HCT116 (cell line): Measurements from ENCODE around the gene B3GNT5. TPM values are rescaled to one million over a fixed set of nuclear protein-coding genes. Genes with fewer than 3 reads are reported as not detected.

Source experiments
- ATAC-seq: fragments of 200-7000 bp; cut with Tn5 transposase; 2 replicates; pipeline ENCODE4 v1.9.1; 2020; ENCODE audit warnings: mild to moderate bottlenecking, moderate library complexity
- BruUV-seq: library from RNA; stranded (reverse); fragments of 400-500 nt; replicated peaks from 2 replicates; lab custom pipeline; 2021; lab: Mats Ljungman, UMichigan
- CTCF ChIA-PET: fragments of 300-600 bp; sonication (Branson Sonifier 250); formaldehyde crosslinking; loops from one replicate; lab custom pipeline; 2021; ENCODE audit warnings: antibody characterized with exemption; lab: Charles Lee
- POLR2A ChIA-PET: fragments of 300-600, 350-600 bp; sonication (Branson Sonifier 250); formaldehyde crosslinking; loops from one replicate; lab custom pipeline; 2021; ENCODE audit warnings: antibody characterized with exemption; lab: Charles Lee
- RAD21 ChIA-PET, 2 experiments: fragments of 300-600 bp; sonication (Branson Sonifier 250); formaldehyde crosslinking; loops; one replicate each; lab custom pipeline; 2023; ENCODE audit warnings: low total read pairs in 2 of 2; ENCODE audit not compliant: uncharacterized antibody in 2 of 2, unreplicated experiment in 2 of 2, low non-redundant PET in 1 of 2; lab: Charles Lee
- DNase-seq: peaks from one replicate; pipeline ENCODE4 v3.0.0-alpha.2; 2010; ENCODE audit warnings: low read depth, low spot score
- H2AFZ ChIP-seq: fragments of 200-600 bp; shearing (Covaris generic), sonication (generic); 2 replicates; pipeline ENCODE4 v1.6.1; 2017; ENCODE audit warnings: low read depth, mixed run types, mixed read lengths, antibody characterized with exemption, low read length; ENCODE audit not compliant: poor library complexity, severe bottlenecking
- H3K27ac ChIP-seq: 2 replicates; pipeline ENCODE4 v1.5.1; 2012; ENCODE audit warnings: low read depth, low read length
- H3K27me3 ChIP-seq: fragments of 200-600 bp; sonication (generic); 2 replicates; pipeline ENCODE4 v1.6.1; 2016; ENCODE audit warnings: mixed run types, low read length, mixed read lengths; ENCODE audit not compliant: insufficient read depth
- H3K36me3 ChIP-seq, 2 experiments: fragments of 200-500 bp in 1 of 2; fragments of 200-600 bp in 1 of 2; sonication (Bioruptor generic) in 1 of 2; sonication (generic) in 1 of 2; 2 replicates each; pipeline versions ENCODE4 v1.5.1 to v1.6.1; 2014 to 2016; ENCODE audit warnings: low read length in 2 of 2, inconsistent platforms in 1 of 2, mixed read lengths in 1 of 2, mixed run types in 1 of 2; ENCODE audit not compliant: insufficient read depth in 2 of 2, control insufficient read depth in 1 of 2
- H3K4me1 ChIP-seq, 2 experiments: fragments of 200-600 bp in 1 of 2; sonication (generic) in 1 of 2; 2 replicates each; pipeline versions ENCODE4 v1.5.1 to v1.6.1; 2012 to 2017; ENCODE audit warnings: low read length in 2 of 2, inconsistent platforms in 1 of 2, mild to moderate bottlenecking in 1 of 2, mixed read lengths in 1 of 2, mixed run types in 1 of 2, moderate library complexity in 1 of 2; ENCODE audit not compliant: insufficient read depth in 2 of 2, control insufficient read depth in 1 of 2
- H3K4me2 ChIP-seq: fragments of 200-600 bp; sonication (generic); 2 replicates; pipeline ENCODE4 v1.6.1; 2017; ENCODE audit warnings: mixed run types, low read length, mixed read lengths
- H3K4me3 ChIP-seq, 2 experiments: fragments of 200-600 bp in 1 of 2; sonication (generic) in 1 of 2; replicated peaks in 1 of 2; 2 replicates each; pipeline ENCODE4 v1.5.1; 2011 to 2016; ENCODE audit warnings: low read length in 2 of 2, control low read depth in 1 of 2, low read depth in 1 of 2, mild to moderate bottlenecking in 1 of 2, mixed read lengths in 1 of 2, mixed run types in 1 of 2
- H3K79me2 ChIP-seq: fragments of 200-600 bp; sonication (generic); 2 replicates; pipeline ENCODE4 v1.6.1; 2017; ENCODE audit warnings: mild to moderate bottlenecking, mixed run types, low read length, moderate library complexity, mixed read lengths; ENCODE audit not compliant: insufficient read depth
- H3K9ac ChIP-seq: fragments of 200-600 bp; sonication (generic); 2 replicates; pipeline ENCODE4 v1.6.1; 2016; ENCODE audit warnings: low read length, mixed read lengths
- H3K9me2 ChIP-seq: fragments of 200-600 bp; sonication (generic), shearing (Covaris generic); 2 replicates; pipeline ENCODE4 v1.6.1; 2017; ENCODE audit warnings: mixed run types, mild to moderate bottlenecking, moderate library complexity; ENCODE audit not compliant: insufficient read depth
- H3K9me3 ChIP-seq, 2 experiments: fragments of 200-500 bp in 1 of 2; fragments of 200-600 bp in 1 of 2; sonication (Bioruptor generic) in 1 of 2; sonication (generic) in 1 of 2; 2 replicates each; pipeline ENCODE4 v1.6.1; 2014 to 2017; ENCODE audit warnings: low read length in 2 of 2, mixed read lengths in 2 of 2, inconsistent platforms in 1 of 2, low read depth in 1 of 2, mild to moderate bottlenecking in 1 of 2, mixed run types in 1 of 2, moderate library complexity in 1 of 2; ENCODE audit not compliant: control insufficient read depth in 1 of 2, insufficient read depth in 1 of 2
- H4K20me1 ChIP-seq: fragments of 200-600 bp; sonication (generic), shearing (Covaris generic); 2 replicates; pipeline ENCODE4 v1.6.1; 2017; ENCODE audit warnings: mixed run types, mild to moderate bottlenecking, moderate library complexity; ENCODE audit not compliant: insufficient read depth
- CBX3 ChIP-seq: IDR thresholded peaks from 2 replicates; pipeline ENCODE4 v1.6.1; 2012; ENCODE audit warnings: low read depth
- CEBPB ChIP-seq: IDR thresholded peaks from 2 replicates; pipeline ENCODE4 v1.6.1; 2012; ENCODE audit warnings: low read depth
- CTCF ChIP-seq, 3 experiments: fragments of 200-600 bp in 1 of 3; sonication (generic) in 1 of 3; IDR thresholded peaks in 2 of 3; conservative IDR thresholded peaks in 1 of 3; 2 replicates each; pipeline ENCODE4 v1.5.1; 2012 to 2017; ENCODE audit warnings: low read depth in 2 of 3, low read length in 2 of 3, antibody characterized with exemption in 1 of 3, borderline replicate concordance in 1 of 3, control low read depth in 1 of 3, mild to moderate bottlenecking in 1 of 3, mixed read lengths in 1 of 3, mixed run types in 1 of 3, moderate library complexity in 1 of 3; ENCODE audit not compliant: insufficient read depth in 1 of 3
- ELF1 ChIP-seq: IDR thresholded peaks from 2 replicates; pipeline ENCODE4 v1.6.1; 2012; ENCODE audit warnings: low read depth, borderline replicate concordance
- EZH2 ChIP-seq: fragments of 200-600 bp; sonication (generic); IDR thresholded peaks from 2 replicates; pipeline ENCODE4 v1.6.1; 2017; ENCODE audit warnings: antibody characterized with exemption, mixed run types
- EZH2phosphoT487 ChIP-seq: fragments of 200-600 bp; IDR thresholded peaks from 2 replicates; pipeline ENCODE4 v1.6.1; 2018; ENCODE audit warnings: antibody characterized with exemption, borderline replicate concordance
- FOSL1 ChIP-seq: IDR thresholded peaks from 2 replicates; pipeline ENCODE4 v1.6.1; 2012; ENCODE audit warnings: low read depth
- JUND ChIP-seq: IDR thresholded peaks from 2 replicates; pipeline ENCODE4 v1.6.1; 2012
- MAX ChIP-seq: IDR thresholded peaks from 2 replicates; pipeline ENCODE4 v1.6.1; 2012
- POLR2A ChIP-seq: IDR thresholded peaks from 2 replicates; pipeline ENCODE4 v1.7.0; 2011; ENCODE audit warnings: borderline replicate concordance; ENCODE audit not compliant: insufficient read depth, insufficient read length; ENCODE audit errors: extremely low read depth
- POLR2AphosphoS5 ChIP-seq: IDR thresholded peaks from 2 replicates; pipeline ENCODE4 v1.6.1; 2011; ENCODE audit warnings: mild to moderate bottlenecking, low read depth, low read length, moderate library complexity
- RAD21 ChIP-seq: IDR thresholded peaks from 2 replicates; pipeline ENCODE4 v1.6.1; 2012; ENCODE audit warnings: low read depth, mild to moderate bottlenecking
- SIN3A ChIP-seq: IDR thresholded peaks from 2 replicates; pipeline ENCODE4 v1.6.1; 2012; ENCODE audit warnings: low read depth
- YY1 ChIP-seq: IDR thresholded peaks from 2 replicates; pipeline ENCODE4 v1.6.1; 2011; ENCODE audit warnings: low read length, low read depth, moderate library complexity, mild to moderate bottlenecking; ENCODE audit not compliant: insufficient replicate concordance; ENCODE audit errors: extremely low read depth
- intact Hi-C: fragments of 100-400 bp; cut with micrococcal nuclease; formaldehyde crosslinking; loops from 2 replicates; pipeline ENCODE4 v1.10.0; 2022
- total RNA-seq: library from RNA; stranded (reverse); gene quantifications from one replicate; pipeline ENCODE4 v1.2.1, GENCODE V29; 2021; ENCODE audit not compliant: unreplicated experiment

The B3GNT5 gene
- total RNA-seq, 1 experiment from 2014 or later = 25.3 TPM

- no peaks in the 10 kb centered on the region for H4K20me1 ChIP-seq
- no TSS peak for BruUV-seq
- no peak overlapping the region for H3K4me2 ChIP-seq
- H3K36me3 ChIP-seq = no peaks in the 10 kb centered on the region
- POLR2A ChIA-PET = no interaction called here
- no peaks in the 10 kb centered on the region for H3K27me3 ChIP-seq
- CTCF ChIA-PET = no interaction called here
- no peak for ATAC-seq
- no peak overlapping the region for H3K9ac ChIP-seq
- no peak overlapping the region for H3K4me3 ChIP-seq
- H3K79me2 ChIP-seq = no peaks in the 10 kb centered on the region
- RAD21 ChIA-PET = no interaction called here
- no peak for TF ChIP-seq POLR2A
- intact Hi-C loops = no loop called here
- no peaks in the 10 kb centered on the region for H3K9me2 ChIP-seq
- no peaks in the 10 kb centered on the region for H3K9me3 ChIP-seq
- H3K27ac ChIP-seq = no peak overlapping the region
- no peak for DNase-seq
- H2AFZ ChIP-seq = no peak overlapping the region
- peaks cover 0 to 18% of the 10 kb centered on the region in 2 experiments; a peak in 2 of 4 replicates for H3K4me1 ChIP-seq
Observed at GRCh38 chr3:183303690-183304089, 50.6 kb downstream of the B3GNT5 start.

- Histone ChIP-seq H3K9me3 (no peaks in the 10 kb centered on the region), H2AFZ (no peak overlapping the region), H3K9me2 (no peaks in the 10 kb centered on the region), H3K27ac (no peak overlapping the region), H3K27me3 (no peaks in the 10 kb centered on the region), H3K4me2 (peak overlapping the region; percentile 24), H3K4me3 (no peak overlapping the region), H4K20me1 (no peaks in the 10 kb centered on the region), H3K79me2 (no peaks in the 10 kb centered on the region), H3K4me1 (peaks cover 0 to 12% of the 10 kb centered on the region in 2 experiments; a peak in 2 of 4 replicates), H3K36me3 (no peaks in the 10 kb centered on the region), H3K9ac (no peak overlapping the region)
- DNase-seq = no peak
- no TSS peak for BruUV-seq
- ATAC-seq = peak; percentile 40
- RAD21 ChIA-PET = no interaction called here
- POLR2A ChIA-PET = no interaction called here
- intact Hi-C loops = no loop called here
- CTCF ChIA-PET = no interaction called here
- TF ChIP-seq EZH2 (no peak), YY1 (no peak), CTCF (IDR thresholded peaks at IDR 0.05 in 2 of 3, conservative IDR thresholded peaks at IDR 0.05 in 1 of 3; ENCODE audit: borderline replicate concordance in 1 of 3, insufficient read depth in 1 of 3, low read depth in 2 of 3, low read length in 2 of 3) (no peak), ELF1 (no peak), SIN3A (no peak), JUND (0 out of 2 replicates have a peak, but pooled peaks have one; percentile 24), POLR2AphosphoS5 (peak; percentile 34; the same call in 1 of the 2 replicates), CEBPB (no peak), EZH2phosphoT487 (no peak), POLR2A (no peak), FOSL1 (no peak), MAX (peak; percentile 55), RAD21 (no peak), CBX3 (peak; percentile 14; the same call in 1 of the 2 replicates)
Observed at GRCh38 chr3:183306798-183307671, 54.0 kb downstream of the B3GNT5 start.
